DND-41 (cell line): ENCODE results near the gene ZMYM3.

Source experiments
- ATAC-seq: fragments of 200-7000 bp; cut with Tn5 transposase; 3 replicates; pipeline ENCODE4 v1.9.1; 2021; ENCODE audit warnings: low read depth; ENCODE audit not compliant: insufficient read depth
- DNase-seq: peaks from one replicate; pipeline ENCODE4 v3.0.0-alpha.2; 2020
- H2AFZ ChIP-seq: 2 replicates; pipeline ENCODE4 v1.6.0; 2012; ENCODE audit warnings: low read depth, low read length
- H3K27ac ChIP-seq: 2 replicates; pipeline ENCODE4 v1.5.1; 2012; ENCODE audit warnings: low read length, inconsistent platforms
- H3K27me3 ChIP-seq: fragments of 200-600 bp; sonication (generic); 2 replicates; pipeline ENCODE4 v1.6.0; 2012; ENCODE audit warnings: low read length, mild to moderate bottlenecking, inconsistent platforms; ENCODE audit not compliant: insufficient read depth, poor library complexity
- H3K36me3 ChIP-seq: 2 replicates; pipeline ENCODE4 v1.5.1; 2012; ENCODE audit warnings: low read length, inconsistent platforms; ENCODE audit not compliant: insufficient read depth
- H3K4me1 ChIP-seq: 2 replicates; pipeline ENCODE4 v1.5.1; 2012; ENCODE audit warnings: mild to moderate bottlenecking, low read length; ENCODE audit not compliant: insufficient read depth
- H3K4me2 ChIP-seq: 2 replicates; pipeline ENCODE4 v1.6.0; 2012; ENCODE audit warnings: mild to moderate bottlenecking, moderate library complexity, low read length, inconsistent platforms; ENCODE audit not compliant: insufficient read depth
- H3K4me3 ChIP-seq, 2 experiments: fragments of 200-600 bp in 1 of 2; shearing (Covaris generic) in 1 of 2; 2 replicates each; pipeline ENCODE4 v1.5.1; 2012 to 2016; ENCODE audit warnings: inconsistent platforms in 2 of 2, low read length in 2 of 2, mild to moderate bottlenecking in 2 of 2, low read depth in 1 of 2, moderate library complexity in 1 of 2
- H3K79me2 ChIP-seq: 2 replicates; pipeline ENCODE4 v1.6.0; 2012; ENCODE audit warnings: low read length, inconsistent platforms; ENCODE audit not compliant: insufficient read depth
- H3K9ac ChIP-seq: 2 replicates; pipeline ENCODE4 v1.6.0; 2012; ENCODE audit warnings: low read depth, mild to moderate bottlenecking, inconsistent platforms, low read length, moderate library complexity
- H3K9me3 ChIP-seq: 2 replicates; pipeline ENCODE4 v1.5.1; 2012; ENCODE audit warnings: low read length, moderate library complexity, mild to moderate bottlenecking, inconsistent platforms; ENCODE audit not compliant: insufficient read depth, severe bottlenecking
- H4K20me1 ChIP-seq: 2 replicates; pipeline ENCODE4 v1.6.0; 2012; ENCODE audit warnings: low read length; ENCODE audit not compliant: insufficient read depth
- CTCF ChIP-seq: IDR thresholded peaks from 2 replicates; pipeline ENCODE4 v1.5.1; 2012; ENCODE audit warnings: borderline replicate concordance, low read length, moderate library complexity, mild to moderate bottlenecking; ENCODE audit not compliant: poor library complexity, severe bottlenecking; ENCODE audit errors: extremely low read depth
- EZH2 ChIP-seq: IDR thresholded peaks from 3 replicates; pipeline ENCODE4 v1.6.1; 2012; ENCODE audit warnings: borderline replicate concordance, low read depth, mild to moderate bottlenecking, moderate library complexity, low read length, inconsistent platforms; ENCODE audit not compliant: severe bottlenecking

The ZMYM3 gene

GRCh38 chrX:71222929-71223328, 31.0 kb downstream of the ZMYM3 start, which contains the start of gene GJB1:
Gene GJB1 (plus strand): TSS chrX:71223224. CDS start chrX:71223708, 484 bp downstream.
- no peaks in the 10 kb centered on the region for H4K20me1 ChIP-seq
- no peak for ATAC-seq
- H3K27me3 ChIP-seq, result no peaks in the 10 kb centered on the region
- H3K36me3 ChIP-seq, result no peaks in the 10 kb centered on the region
- no peak within 1 kb of the TSS for H2AFZ ChIP-seq
- no peaks in the 10 kb centered on the region for H3K79me2 ChIP-seq
- no peaks in the 10 kb centered on the region for H3K4me1 ChIP-seq
- no peak for DNase-seq
- H3K27ac ChIP-seq, result no peak within 1 kb of the TSS
- H3K9ac ChIP-seq, result no peak within 1 kb of the TSS
- no peak for TF ChIP-seq CTCF
- TF ChIP-seq EZH2, result no peak
- no peaks in the 10 kb centered on the region for H3K9me3 ChIP-seq
- no peak within 1 kb of the TSS for H3K4me2 ChIP-seq
- no peak within 1 kb of the TSS for H3K4me3 ChIP-seq

- Histone ChIP-seq H4K20me1 (no peaks in the 10 kb centered on the region), H2AFZ (no peak overlapping the region), H3K4me2 (no peak overlapping the region), H3K27ac (no peak overlapping the region), H3K4me3 (no peak overlapping the region), H3K4me1 (no peaks in the 10 kb centered on the region), H3K27me3 (no peaks in the 10 kb centered on the region), H3K9ac (no peak overlapping the region), H3K36me3 (no peaks in the 10 kb centered on the region), H3K9me3 (no peaks in the 10 kb centered on the region), H3K79me2 (no peaks in the 10 kb centered on the region)
- no peak for DNase-seq
- ATAC-seq, result no peak
- TF ChIP-seq CTCF (no peak), EZH2 (no peak)
These were observed 32.8 kb downstream of the ZMYM3 start for GRCh38 chrX:71221145-71221544.

GRCh38 chrX:71217298-71217697, 36.6 kb downstream of the ZMYM3 start:
- H3K79me2 ChIP-seq, result no peaks in the 10 kb centered on the region
- H3K27ac ChIP-seq, result no peak overlapping the region
- no peaks in the 10 kb centered on the region for H3K4me1 ChIP-seq
- no peak overlapping the region for H2AFZ ChIP-seq
- H3K4me2 ChIP-seq, result no peak overlapping the region
- H3K9ac ChIP-seq, result no peak overlapping the region
- no peaks in the 10 kb centered on the region for H3K27me3 ChIP-seq
- H3K36me3 ChIP-seq, result no peaks in the 10 kb centered on the region
- no peaks in the 10 kb centered on the region for H4K20me1 ChIP-seq
- ATAC-seq, result no peak
- no peak for DNase-seq
- H3K9me3 ChIP-seq, result no peaks in the 10 kb centered on the region
- no peak overlapping the region for H3K4me3 ChIP-seq
- no peak for TF ChIP-seq EZH2
- TF ChIP-seq CTCF, result no peak

- no peak overlapping the region for H2AFZ ChIP-seq
- no peak for TF ChIP-seq EZH2
- no peak for TF ChIP-seq CTCF
- no peak for ATAC-seq
- H4K20me1 ChIP-seq, result no peaks in the 10 kb centered on the region
- no peaks in the 10 kb centered on the region for H3K4me1 ChIP-seq
- no peaks in the 10 kb centered on the region for H3K36me3 ChIP-seq
- H3K9ac ChIP-seq, result no peak overlapping the region
- DNase-seq, result no peak
- no peaks in the 10 kb centered on the region for H3K9me3 ChIP-seq
- no peaks in the 10 kb centered on the region for H3K79me2 ChIP-seq
- H3K4me3 ChIP-seq, result no peak overlapping the region
- H3K27me3 ChIP-seq, result no peaks in the 10 kb centered on the region
- H3K4me2 ChIP-seq, result no peak overlapping the region
- H3K27ac ChIP-seq, result no peak overlapping the region
These were observed 37.5 kb downstream of the ZMYM3 start for GRCh38 chrX:71216485-71216884.
